ENCODE results near the gene ZNF90. TPM values are rescaled to one million over a fixed set of nuclear protein-coding genes. Genes with fewer than 3 reads are reported as not detected.

Gene ZNF90
- total and polyA plus RNA-seq, 2 donors (not counting 1 experiment from before 2014, with no cell fraction given): 1.3 to 2.8 TPM

- DNase-seq (ENCODE audit: low read depth in 2 of 2): no peak
- H3K4me2 ChIP-seq (ENCODE audit: extremely low read depth, insufficient read depth, low read length): no peak overlapping the region
- no peak overlapping the region for H2AFZ ChIP-seq (ENCODE audit: low read length)
- TF ChIP-seq EZH2 (IDR thresholded peaks at IDR 0.05; ENCODE audit: low read length, missing control alignments) (no peak), CTCF (conservative IDR thresholded peaks at IDR 0.05 in 1 of 2, IDR thresholded peaks at IDR 0.05 in 1 of 2; ENCODE audit: low read depth in 1 of 2, low read length in 2 of 2) (no peak)
- no peak overlapping the region for H3K4me3 ChIP-seq (replicated peaks in 1 of 4; ENCODE audit: control extremely low read depth in 1 of 4, insufficient read depth in 1 of 4, low read depth in 3 of 4, low read length in 4 of 4)
- H3K27me3 ChIP-seq (ENCODE audit: control insufficient read depth, insufficient read depth, low read length): no peaks in the 10 kb centered on the region
- H3K79me2 ChIP-seq (ENCODE audit: control insufficient read depth, insufficient read depth, low read length): no peaks in the 10 kb centered on the region
- H3K4me1 ChIP-seq (ENCODE audit: control insufficient read depth, extremely low read depth, insufficient read depth, low read length): no peaks in the 10 kb centered on the region
- no peaks in the 10 kb centered on the region for H3K9me3 ChIP-seq (ENCODE audit: control insufficient read depth, insufficient read depth, low read depth, low read length)
- H4K20me1 ChIP-seq (ENCODE audit: control insufficient read depth, extremely low read depth, insufficient read depth, low read length): no peaks in the 10 kb centered on the region
- no peak overlapping the region for H3K9ac ChIP-seq (ENCODE audit: insufficient read depth, low read length)
- H3K36me3 ChIP-seq (ENCODE audit: control insufficient read depth, insufficient read depth, low read length): no peaks in the 10 kb centered on the region
- no peak overlapping the region for H3K27ac ChIP-seq (ENCODE audit: insufficient read depth, low read length)
Measured at GRCh38 chr19:20070691-20071090, 7.1 kb upstream of the ZNF90 start.

- Histone ChIP-seq H3K79me2 (ENCODE audit: control insufficient read depth, insufficient read depth, low read length) (no peaks in the 10 kb centered on the region), H3K4me3 (replicated peaks in 1 of 4; ENCODE audit: control extremely low read depth in 1 of 4, insufficient read depth in 1 of 4, low read depth in 3 of 4, low read length in 4 of 4) (no peak overlapping the region)
- no peak for DNase-seq (ENCODE audit: low read depth in 2 of 2)
Measured at GRCh38 chr19:20072936-20073335, 4.9 kb upstream of the ZNF90 start.

GRCh38 chr19:20078581-20079031 lies 806 bp downstream of the ZNF90 start:
- H3K27me3 ChIP-seq (ENCODE audit: control insufficient read depth, insufficient read depth, low read length): no peaks in the 10 kb centered on the region
- no peak overlapping the region for H3K9ac ChIP-seq (ENCODE audit: insufficient read depth, low read length)
- H3K4me2 ChIP-seq (ENCODE audit: extremely low read depth, insufficient read depth, low read length): peak overlapping the region; percentile 93
- peak overlapping the region; percentile 96 for H2AFZ ChIP-seq (ENCODE audit: low read length)
- TF ChIP-seq CTCF (conservative IDR thresholded peaks at IDR 0.05 in 1 of 2, IDR thresholded peaks at IDR 0.05 in 1 of 2; ENCODE audit: low read depth in 1 of 2, low read length in 2 of 2): no peak
- no peak for TF ChIP-seq EZH2 (IDR thresholded peaks at IDR 0.05; ENCODE audit: low read length, missing control alignments)
- peak; percentile 31 to 75 for DNase-seq (ENCODE audit: low read depth in 2 of 2)
- no peaks in the 10 kb centered on the region for H4K20me1 ChIP-seq (ENCODE audit: control insufficient read depth, extremely low read depth, insufficient read depth, low read length)
- no peaks in the 10 kb centered on the region for H3K36me3 ChIP-seq (ENCODE audit: control insufficient read depth, insufficient read depth, low read length)
- peaks cover 4% of the 10 kb centered on the region for H3K4me1 ChIP-seq (ENCODE audit: control insufficient read depth, extremely low read depth, insufficient read depth, low read length)
- H3K27ac ChIP-seq (ENCODE audit: insufficient read depth, low read length): peak overlapping the region; percentile 34
- H3K9me3 ChIP-seq (ENCODE audit: control insufficient read depth, insufficient read depth, low read depth, low read length): no peaks in the 10 kb centered on the region
- H3K4me3 ChIP-seq (replicated peaks in 1 of 4; ENCODE audit: control extremely low read depth in 1 of 4, insufficient read depth in 1 of 4, low read depth in 3 of 4, low read length in 4 of 4): peak overlapping the region; percentile 47 to 78 (median 66)
- no peaks in the 10 kb centered on the region for H3K79me2 ChIP-seq (ENCODE audit: control insufficient read depth, insufficient read depth, low read length)

More at GRCh38 chr19:20072936-20073335, 4.9 kb upstream of the ZNF90 start:
- H3K4me2 ChIP-seq (ENCODE audit: extremely low read depth, insufficient read depth, low read length): no peak overlapping the region
- no peaks in the 10 kb centered on the region for H3K9me3 ChIP-seq (ENCODE audit: control insufficient read depth, insufficient read depth, low read depth, low read length)
- no peaks in the 10 kb centered on the region for H3K36me3 ChIP-seq (ENCODE audit: control insufficient read depth, insufficient read depth, low read length)
- no peak overlapping the region for H3K9ac ChIP-seq (ENCODE audit: insufficient read depth, low read length)
- no peak overlapping the region for H3K27ac ChIP-seq (ENCODE audit: insufficient read depth, low read length)
- TF ChIP-seq EZH2 (IDR thresholded peaks at IDR 0.05; ENCODE audit: low read length, missing control alignments): no peak
- TF ChIP-seq CTCF (conservative IDR thresholded peaks at IDR 0.05 in 1 of 2, IDR thresholded peaks at IDR 0.05 in 1 of 2; ENCODE audit: low read depth in 1 of 2, low read length in 2 of 2): no peak
- H3K4me1 ChIP-seq (ENCODE audit: control insufficient read depth, extremely low read depth, insufficient read depth, low read length): no peaks in the 10 kb centered on the region
- H3K27me3 ChIP-seq (ENCODE audit: control insufficient read depth, insufficient read depth, low read length): no peaks in the 10 kb centered on the region
- H2AFZ ChIP-seq (ENCODE audit: low read length): no peak overlapping the region
- H4K20me1 ChIP-seq (ENCODE audit: control insufficient read depth, extremely low read depth, insufficient read depth, low read length): no peaks in the 10 kb centered on the region

Data from fibroblast of lung (primary cell).